H9 (cell line): ENCODE data around the gene LIAS. TPM values are rescaled to one million over a fixed set of nuclear protein-coding genes. Genes with fewer than 3 reads are reported as not detected.

ENCODE experiments used
- DNase-seq: peaks from one replicate; pipeline ENCODE4 v3.0.0-alpha.2; 2017
- H2AFZ ChIP-seq: one replicate; pipeline ENCODE4 v1.6.1; 2013; ENCODE audit warnings: mild to moderate bottlenecking, low read length, control low read depth, moderate library complexity
- H2AK5ac ChIP-seq: 2 replicates; pipeline ENCODE4 v1.6.1; 2013; ENCODE audit warnings: low read length, control low read depth, mixed read lengths; ENCODE audit not compliant: insufficient read length
- H2BK120ac ChIP-seq: one replicate; pipeline ENCODE4 v1.6.1; 2013; ENCODE audit warnings: low read depth, mild to moderate bottlenecking, low read length, control low read depth, inconsistent platforms; ENCODE audit not compliant: poor library complexity, severe bottlenecking
- H2BK12ac ChIP-seq: 2 replicates; pipeline ENCODE4 v1.6.1; 2013; ENCODE audit warnings: low read length, control low read depth, mixed read lengths, low read depth; ENCODE audit not compliant: insufficient read length
- H2BK15ac ChIP-seq: 2 replicates; pipeline ENCODE4 v1.6.1; 2013; ENCODE audit warnings: low read depth, low read length, control low read depth
- H2BK20ac ChIP-seq: one replicate; pipeline ENCODE4 v1.6.1; 2013; ENCODE audit warnings: low read depth, mild to moderate bottlenecking, low read length, control low read depth, inconsistent platforms; ENCODE audit not compliant: poor library complexity, severe bottlenecking
- H2BK5ac ChIP-seq: 2 replicates; pipeline ENCODE4 v1.6.1; 2013; ENCODE audit warnings: low read length, control low read depth, mixed read lengths; ENCODE audit not compliant: insufficient read length
- H3K14ac ChIP-seq: 2 replicates; pipeline ENCODE4 v1.6.1; 2013; ENCODE audit warnings: low read length, control low read depth; ENCODE audit not compliant: insufficient read depth
- H3K18ac ChIP-seq: 2 replicates; pipeline ENCODE4 v1.6.1; 2013; ENCODE audit warnings: low read depth, mild to moderate bottlenecking, mixed read lengths, low read length, control low read depth; ENCODE audit not compliant: insufficient read length
- H3K23ac ChIP-seq: 2 replicates; pipeline ENCODE4 v1.6.1; 2013; ENCODE audit warnings: low read length, control low read depth, mixed read lengths, low read depth; ENCODE audit not compliant: insufficient read length
- H3K23me2 ChIP-seq: 2 replicates; pipeline ENCODE4 v1.6.1; 2013; ENCODE audit warnings: low read depth, mild to moderate bottlenecking, mixed read lengths, low read length, control low read depth; ENCODE audit not compliant: insufficient read length, poor library complexity, severe bottlenecking
- H3K27ac ChIP-seq: 2 replicates; pipeline ENCODE4 v1.5.1; 2013; ENCODE audit warnings: low read length, control low read depth, mixed read lengths, low read depth; ENCODE audit not compliant: insufficient read length
- H3K27me3 ChIP-seq: 2 replicates; pipeline ENCODE4 v1.6.1; 2013; ENCODE audit warnings: low read length, control low read depth, inconsistent platforms; ENCODE audit not compliant: insufficient read depth
- H3K4ac ChIP-seq: 2 replicates; pipeline ENCODE4 v1.6.1; 2013; ENCODE audit warnings: low read depth, mild to moderate bottlenecking, control low read depth, inconsistent platforms, low read length, moderate library complexity
- H3K4me1 ChIP-seq: 2 replicates; pipeline ENCODE4 v1.6.1; 2013; ENCODE audit warnings: low read length, control low read depth, inconsistent platforms; ENCODE audit not compliant: insufficient read depth
- H3K4me2 ChIP-seq: 2 replicates; pipeline ENCODE4 v1.6.1; 2013; ENCODE audit warnings: low read length, control low read depth, mixed read lengths; ENCODE audit not compliant: insufficient read length, insufficient read depth
- H3K56ac ChIP-seq: 2 replicates; pipeline ENCODE4 v1.6.1; 2013; ENCODE audit warnings: low read depth, mild to moderate bottlenecking, mixed read lengths, low read length, control low read depth; ENCODE audit not compliant: insufficient read length
- H3K79me1 ChIP-seq: 2 replicates; pipeline ENCODE4 v1.6.1; 2013; ENCODE audit warnings: low read depth, mild to moderate bottlenecking, moderate library complexity, low read length, control low read depth, inconsistent platforms; ENCODE audit not compliant: insufficient read depth, poor library complexity, severe bottlenecking
- H3K79me2 ChIP-seq: 2 replicates; pipeline ENCODE4 v1.6.1; 2013; ENCODE audit warnings: low read length, control low read depth, inconsistent platforms; ENCODE audit not compliant: insufficient read depth
- H3K9ac ChIP-seq: 2 replicates; pipeline ENCODE4 v1.6.1; 2013; ENCODE audit warnings: low read length, control low read depth, mixed read lengths; ENCODE audit not compliant: insufficient read length; ENCODE audit errors: extremely low read depth
- H3K9me3 ChIP-seq: one replicate; pipeline ENCODE4 v1.6.1; 2013; ENCODE audit warnings: low read depth, low read length, inconsistent platforms; ENCODE audit not compliant: control insufficient read depth
- H3T11ph ChIP-seq: one replicate; pipeline ENCODE4 v1.6.1; 2013; ENCODE audit warnings: mild to moderate bottlenecking, low read length, control low read depth, inconsistent platforms
- H4K20me1 ChIP-seq: one replicate; pipeline ENCODE4 v1.6.1; 2013; ENCODE audit not compliant: control insufficient read depth, insufficient read length, insufficient read depth
- H4K5ac ChIP-seq: 2 replicates; pipeline ENCODE4 v1.6.1; 2013; ENCODE audit warnings: low read depth, mild to moderate bottlenecking, mixed read lengths, low read length, control low read depth; ENCODE audit not compliant: insufficient read length
- H4K8ac ChIP-seq: replicated peaks from 2 replicates; pipeline ENCODE4 v1.6.1; 2013; ENCODE audit warnings: low read length, control low read depth, mixed read lengths, low read depth; ENCODE audit not compliant: insufficient read length
- H4K91ac ChIP-seq: 2 replicates; pipeline ENCODE4 v1.6.1; 2013; ENCODE audit warnings: low read depth, mild to moderate bottlenecking, moderate library complexity, mixed read lengths, low read length, control low read depth; ENCODE audit not compliant: insufficient read length
- H3K27ac Mint-ChIP-seq, 3 experiments: 2 replicates in 2 of 3; 3 replicates in 1 of 3; pipeline ENCODE4 v1.8.0; 2020 to 2021; ENCODE audit warnings: mixed read lengths in 3 of 3, mild to moderate bottlenecking in 1 of 3, moderate library complexity in 1 of 3
- H3K27me3 Mint-ChIP-seq: 2 replicates; pipeline ENCODE4 v1.8.0; 2021; ENCODE audit warnings: low read depth, mild to moderate bottlenecking, moderate library complexity, mixed read lengths
- H3K36me3 Mint-ChIP-seq, 3 experiments: 2 replicates in 2 of 3; 3 replicates in 1 of 3; pipeline ENCODE4 v1.8.0; 2020 to 2021; ENCODE audit warnings: low read depth in 3 of 3, mixed read lengths in 3 of 3; ENCODE audit not compliant: insufficient read depth in 1 of 3
- H3K4me1 Mint-ChIP-seq, 2 experiments: 2 replicates each; pipeline ENCODE4 v1.8.0; 2020; ENCODE audit warnings: mixed read lengths in 2 of 2
- H3K4me3 Mint-ChIP-seq, 2 experiments: 2 replicates in 1 of 2; 3 replicates in 1 of 2; pipeline ENCODE4 v1.8.0; 2020 to 2021; ENCODE audit warnings: mild to moderate bottlenecking in 2 of 2, mixed read lengths in 2 of 2, moderate library complexity in 1 of 2
- H3K9me3 Mint-ChIP-seq, 2 experiments: 2 replicates in 1 of 2; 3 replicates in 1 of 2; pipeline ENCODE4 v1.8.0; 2020; ENCODE audit warnings: mild to moderate bottlenecking in 2 of 2, mixed read lengths in 2 of 2, moderate library complexity in 1 of 2
- CTCF ChIP-seq: fragments of 200-600 bp; sonication (generic); conservative IDR thresholded peaks from 3 replicates; pipeline ENCODE4 v1.8.0; 2021; ENCODE audit warnings: antibody characterized with exemption, mild to moderate bottlenecking
- WGBS: extraction: QIAGEN DNeasy Blood & Tissue Kit; methylation state at CpG from one replicate; pipeline ENCODE4 v1.1.7; 2013; ENCODE audit warnings: missing lambda C conversion rate, low lambda C conversion rate, mixed read lengths; ENCODE audit not compliant: insufficient read length; ENCODE audit errors: extremely low coverage; 5-methylcytosine and 5-hydroxymethylcytosine counted together
- total RNA-seq: library from RNA; stranded (reverse); gene quantifications from 2 replicates; pipeline ENCODE4 v1.2.1, GENCODE V29; 2021

The LIAS gene
- total RNA-seq, 1 experiment from 2014 or later, result 18.5 TPM

- Histone ChIP-seq H3K27ac (no peak overlapping the region), H3K18ac (no peak overlapping the region), H3K79me2 (no peaks in the 10 kb centered on the region), H2BK120ac (no peak overlapping the region), H3K23me2 (no peaks in the 10 kb centered on the region), H3K56ac (no peak overlapping the region), H2BK15ac (no peak overlapping the region), H4K8ac (no peak overlapping the region), H2BK12ac (no peak overlapping the region), H3K4ac (no peak overlapping the region), H3K14ac (no peak overlapping the region), H3K4me1 (no peaks in the 10 kb centered on the region), H2AFZ (no peak overlapping the region), H3K9ac (no peak overlapping the region), H3K27me3 (no peaks in the 10 kb centered on the region), H3K9me3 (no peaks in the 10 kb centered on the region), H3K4me2 (no peak overlapping the region), H4K5ac (no peak overlapping the region), H2BK5ac (no peak overlapping the region), H3K23ac (no peak overlapping the region), H4K91ac (no peak overlapping the region), H3T11ph (no peak overlapping the region), H4K20me1 (no peaks in the 10 kb centered on the region), H2BK20ac (no peak overlapping the region), H2AK5ac (no peak overlapping the region), H3K79me1 (no peaks in the 10 kb centered on the region)
- TF ChIP-seq CTCF, result no peak
- no peak for DNase-seq
- no peaks in the 10 kb centered on the region for H3K27me3 Mint-ChIP-seq
- H3K4me1 Mint-ChIP-seq, result peaks cover 2 to 4% of the 10 kb centered on the region in 2 experiments; a peak in 1 of 4 replicates
- no peak overlapping the region for H3K4me3 Mint-ChIP-seq
- H3K9me3 Mint-ChIP-seq, result no peaks in the 10 kb centered on the region
- H3K36me3 Mint-ChIP-seq, result peaks cover 13 to 47% (median 42%) of the 10 kb centered on the region in 3 experiments
- no CpG with 5 or more reads among the region's 4 CpGs for WGBS
- no peak overlapping the region for H3K27ac Mint-ChIP-seq
Measured at GRCh38 chr4:39466747-39467146, 7.9 kb downstream of the LIAS start.
